H1 (cell line): ENCODE results near the gene GDPD4. TPM values are rescaled to one million over a fixed set of nuclear protein-coding genes. Genes with fewer than 3 reads are reported as not detected.

Source experiments
- ASH2L ChIP-seq: fragments of 200-600, 300-600 bp; sonication (generic); IDR thresholded peaks from one replicate; pipeline ENCODE4 v1.7.1; 2017; ENCODE audit warnings: low read length
- BCL11A ChIP-seq, 2 experiments: IDR thresholded peaks; one replicate each; pipeline ENCODE4 v1.6.1; 2011; ENCODE audit warnings: low read depth in 2 of 2, low read length in 2 of 2, mild to moderate bottlenecking in 2 of 2
- CHD2 ChIP-seq: IDR thresholded peaks from 2 replicates; pipeline ENCODE4 v1.6.1; 2012; ENCODE audit warnings: low read length, improper control_type of control experiment
- EGR1 ChIP-seq: IDR thresholded peaks from 2 replicates; pipeline ENCODE4 v1.6.1; 2011; ENCODE audit warnings: low read depth, low read length, borderline replicate concordance
- EP300 ChIP-seq, 2 experiments: IDR thresholded peaks; 1 replicate in 1 of 2; 2 replicates in 1 of 2; pipeline ENCODE4 v1.6.1; 2011 to 2012; ENCODE audit warnings: low read depth in 2 of 2, low read length in 2 of 2, mild to moderate bottlenecking in 2 of 2, borderline replicate concordance in 1 of 2, inconsistent platforms in 1 of 2, moderate library complexity in 1 of 2
- FOSL1 ChIP-seq: IDR thresholded peaks from 2 replicates; pipeline ENCODE4 v1.6.1; 2011; ENCODE audit warnings: mild to moderate bottlenecking, low read depth, low read length, moderate library complexity; ENCODE audit not compliant: insufficient read depth
- NRF1 ChIP-seq: IDR thresholded peaks from 2 replicates; pipeline ENCODE4 v1.6.1; 2011; ENCODE audit warnings: mild to moderate bottlenecking, low read depth, low read length, improper control_type of control experiment
- PHF8 ChIP-seq: fragments of 200-600 bp; sonication (generic); conservative IDR thresholded peaks from 2 replicates; pipeline ENCODE4 v1.7.1; 2012; ENCODE audit warnings: low read depth, mild to moderate bottlenecking, inconsistent platforms, low read length, moderate library complexity
- POLR2A ChIP-seq, 2 experiments: IDR thresholded peaks; 1 replicate in 1 of 2; 2 replicates in 1 of 2; pipeline ENCODE4 v1.6.1; 2011; ENCODE audit warnings: low read depth in 2 of 2, low read length in 2 of 2, mild to moderate bottlenecking in 2 of 2; ENCODE audit errors: control extremely low read depth in 1 of 2
- RAD21 ChIP-seq, 2 experiments: IDR thresholded peaks in 1 of 2; conservative IDR thresholded peaks in 1 of 2; 2 replicates each; pipeline ENCODE4 v1.6.1; 2011; ENCODE audit warnings: low read depth in 2 of 2, low read length in 2 of 2, improper control_type of control experiment in 1 of 2, inconsistent platforms in 1 of 2, mild to moderate bottlenecking in 1 of 2, moderate library complexity in 1 of 2
- RNF2 ChIP-seq: fragments of 200-900, 300-1000 bp; sonication (generic); IDR thresholded peaks from 2 replicates; pipeline ENCODE4 v1.7.1; 2016; ENCODE audit warnings: borderline replicate concordance, low read depth, mild to moderate bottlenecking, antibody characterized with exemption, low read length; ENCODE audit not compliant: poor library complexity, severe bottlenecking; ENCODE audit errors: missing control alignments
- SIN3A ChIP-seq, 2 experiments: IDR thresholded peaks in 1 of 2; conservative IDR thresholded peaks in 1 of 2; 2 replicates each; pipeline ENCODE4 v1.6.1; 2011 to 2012; ENCODE audit warnings: low read length in 2 of 2, improper control_type of control experiment in 1 of 2, low read depth in 1 of 2, mild to moderate bottlenecking in 1 of 2
- SP4 ChIP-seq: IDR thresholded peaks from 2 replicates; pipeline ENCODE4 v1.6.1; 2012; ENCODE audit warnings: low read length, inconsistent platforms
- TAF1 ChIP-seq: IDR thresholded peaks from 2 replicates; pipeline ENCODE4 v1.6.1; 2011; ENCODE audit warnings: mild to moderate bottlenecking, low read depth, low read length
- TCF12 ChIP-seq: IDR thresholded peaks from 2 replicates; pipeline ENCODE4 v1.6.1; 2011; ENCODE audit warnings: low read depth, mild to moderate bottlenecking, low read length
- polyA plus RNA-seq, 7 experiments: library from polyadenylated mRNA; depleted of rRNA in 3 of 7; stranded (reverse) in 5 of 7; unstranded in 2 of 7; fragments of >200 nt in 5 of 7; fragments of 200-250 nt in 2 of 7; gene quantifications; 1 replicate in 5 of 7; 2 replicates in 1 of 7; 4 replicates in 1 of 7; pipeline versions ENCODE4 v1.2.1 to v1.2.3, GENCODE V29; 2011 to 2013; ENCODE audit warnings: missing spikeins in 2 of 7, mixed read lengths in 2 of 7
- total RNA-seq: library from RNA; stranded (reverse); fragmentation: NEBNext Ultra II Directional; extraction: Animal tissue kit (Norgen Biotek cat#: 25700); gene quantifications from 2 replicates; pipeline ENCODE4 v1.2.1, GENCODE V29; 2021
- TF ChIP-seq, protein P1 (sequence below): IDR thresholded peaks from 2 replicates; pipeline ENCODE4 v1.6.1; 2012; ENCODE audit warnings: low read length, inconsistent platforms
- TF ChIP-seq, protein P2 (sequence below), 3 experiments: IDR thresholded peaks; 1 replicate in 2 of 3; 2 replicates in 1 of 3; pipeline versions ENCODE4 v1.5.1 to v1.6.1; 2011; ENCODE audit warnings: low read length in 3 of 3, mild to moderate bottlenecking in 3 of 3, inconsistent platforms in 2 of 3, low read depth in 1 of 3, moderate library complexity in 1 of 3; ENCODE audit not compliant: insufficient read depth in 1 of 3; ENCODE audit errors: control extremely low read depth in 1 of 3
- TF ChIP-seq, protein P3 (sequence below): IDR thresholded peaks from 2 replicates; pipeline ENCODE4 v1.6.1; 2012; ENCODE audit warnings: inconsistent platforms

Gene GDPD4
- total and polyA plus RNA-seq, 2 of the 8 experiments (the other 6 are each of a cell fraction or from before 2014, with no cell fraction given) = not detected

DNA sequence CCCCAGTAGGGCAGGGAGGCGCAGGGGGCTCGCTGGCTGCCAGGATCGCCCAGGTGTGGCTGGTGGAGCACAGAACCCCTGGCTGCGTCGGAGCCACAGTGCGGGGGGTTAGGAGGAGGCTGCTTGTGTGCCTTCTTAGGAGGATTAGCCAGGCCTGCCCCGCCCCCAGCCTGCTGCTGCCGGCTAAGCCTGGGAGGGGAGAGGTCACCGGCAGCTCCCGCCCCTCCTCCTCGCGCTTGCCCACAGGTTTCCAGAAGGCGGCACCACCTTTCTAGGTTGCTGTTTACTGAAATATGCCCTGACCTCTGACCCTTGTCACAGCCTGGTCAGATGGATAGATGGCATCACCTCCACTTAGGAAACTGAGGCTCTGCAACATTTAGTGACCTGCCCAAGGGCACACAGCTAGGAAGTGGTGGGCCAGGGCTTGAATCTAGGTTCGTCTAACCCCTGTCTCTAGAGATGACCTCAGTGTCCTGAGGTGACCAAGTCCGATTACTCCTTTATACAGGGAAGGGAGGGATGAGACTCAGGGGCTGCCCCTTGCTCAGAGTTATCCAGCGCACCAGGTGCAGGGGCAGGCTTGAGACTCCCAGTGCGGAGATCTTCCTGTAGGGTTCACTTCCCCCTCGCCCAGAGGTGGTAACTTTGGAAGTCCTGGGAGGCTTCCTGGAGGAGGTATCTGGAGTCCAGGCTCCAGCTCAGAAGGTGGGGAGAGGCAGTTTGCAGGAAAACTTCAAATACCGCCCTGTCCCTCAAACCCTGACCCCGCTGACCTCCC is 129.4 kb downstream of the GDPD4 start (continued):
- TF ChIP-seq, protein P1, sequence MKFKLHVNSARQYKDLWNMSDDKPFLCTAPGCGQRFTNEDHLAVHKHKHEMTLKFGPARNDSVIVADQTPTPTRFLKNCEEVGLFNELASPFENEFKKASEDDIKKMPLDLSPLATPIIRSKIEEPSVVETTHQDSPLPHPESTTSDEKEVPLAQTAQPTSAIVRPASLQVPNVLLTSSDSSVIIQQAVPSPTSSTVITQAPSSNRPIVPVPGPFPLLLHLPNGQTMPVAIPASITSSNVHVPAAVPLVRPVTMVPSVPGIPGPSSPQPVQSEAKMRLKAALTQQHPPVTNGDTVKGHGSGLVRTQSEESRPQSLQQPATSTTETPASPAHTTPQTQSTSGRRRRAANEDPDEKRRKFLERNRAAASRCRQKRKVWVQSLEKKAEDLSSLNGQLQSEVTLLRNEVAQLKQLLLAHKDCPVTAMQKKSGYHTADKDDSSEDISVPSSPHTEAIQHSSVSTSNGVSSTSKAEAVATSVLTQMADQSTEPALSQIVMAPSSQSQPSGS = no peak
- TF ChIP-seq TCF12 (no peak), RAD21 (IDR thresholded peaks at IDR 0.05 in 1 of 2, conservative IDR thresholded peaks at IDR 0.05 in 1 of 2; ENCODE audit: low read depth in 2 of 2, low read length in 2 of 2) (peak; percentile 13 to 21; a peak in 1 of 4 replicates), ASH2L (peak; percentile 28), SP4 (no peak), TAF1 (no peak), POLR2A (IDR thresholded peaks at IDR 0.05; ENCODE audit: control extremely low read depth in 1 of 2, low read depth in 2 of 2, low read length in 2 of 2) (no peak), EP300 (IDR thresholded peaks at IDR 0.05; ENCODE audit: borderline replicate concordance in 1 of 2, low read depth in 2 of 2, low read length in 2 of 2) (no peak), FOSL1 (no peak), SIN3A (conservative IDR thresholded peaks at IDR 0.05 in 1 of 2, IDR thresholded peaks at IDR 0.05 in 1 of 2; ENCODE audit: low read depth in 1 of 2, low read length in 2 of 2) (no peak), NRF1 (no peak), RNF2 (no peak), EGR1 (no peak), CHD2 (no peak), PHF8 (no peak), BCL11A (IDR thresholded peaks at IDR 0.05; ENCODE audit: low read depth in 2 of 2, low read length in 2 of 2) (no peak)
- TF ChIP-seq, protein P2, sequence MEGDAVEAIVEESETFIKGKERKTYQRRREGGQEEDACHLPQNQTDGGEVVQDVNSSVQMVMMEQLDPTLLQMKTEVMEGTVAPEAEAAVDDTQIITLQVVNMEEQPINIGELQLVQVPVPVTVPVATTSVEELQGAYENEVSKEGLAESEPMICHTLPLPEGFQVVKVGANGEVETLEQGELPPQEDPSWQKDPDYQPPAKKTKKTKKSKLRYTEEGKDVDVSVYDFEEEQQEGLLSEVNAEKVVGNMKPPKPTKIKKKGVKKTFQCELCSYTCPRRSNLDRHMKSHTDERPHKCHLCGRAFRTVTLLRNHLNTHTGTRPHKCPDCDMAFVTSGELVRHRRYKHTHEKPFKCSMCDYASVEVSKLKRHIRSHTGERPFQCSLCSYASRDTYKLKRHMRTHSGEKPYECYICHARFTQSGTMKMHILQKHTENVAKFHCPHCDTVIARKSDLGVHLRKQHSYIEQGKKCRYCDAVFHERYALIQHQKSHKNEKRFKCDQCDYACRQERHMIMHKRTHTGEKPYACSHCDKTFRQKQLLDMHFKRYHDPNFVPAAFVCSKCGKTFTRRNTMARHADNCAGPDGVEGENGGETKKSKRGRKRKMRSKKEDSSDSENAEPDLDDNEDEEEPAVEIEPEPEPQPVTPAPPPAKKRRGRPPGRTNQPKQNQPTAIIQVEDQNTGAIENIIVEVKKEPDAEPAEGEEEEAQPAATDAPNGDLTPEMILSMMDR (IDR thresholded peaks at IDR 0.05; ENCODE audit: control extremely low read depth in 1 of 3, insufficient read depth in 1 of 3, low read depth in 1 of 3, low read length in 3 of 3) = peak in 1 of 3 experiments; percentile 3; a peak in 1 of 4 replicates
- TF ChIP-seq, protein P3, sequence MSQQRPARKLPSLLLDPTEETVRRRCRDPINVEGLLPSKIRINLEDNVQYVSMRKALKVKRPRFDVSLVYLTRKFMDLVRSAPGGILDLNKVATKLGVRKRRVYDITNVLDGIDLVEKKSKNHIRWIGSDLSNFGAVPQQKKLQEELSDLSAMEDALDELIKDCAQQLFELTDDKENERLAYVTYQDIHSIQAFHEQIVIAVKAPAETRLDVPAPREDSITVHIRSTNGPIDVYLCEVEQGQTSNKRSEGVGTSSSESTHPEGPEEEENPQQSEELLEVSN = no peak
